ENCODE data around the gene MTFP1. TPM values are rescaled to one million over a fixed set of nuclear protein-coding genes. Genes with fewer than 3 reads are reported as not detected.

The MTFP1 gene
- total RNA-seq, 4 donors from 2014 or later = 5.2 to 13.3 (median 8.7) TPM

DNA sequence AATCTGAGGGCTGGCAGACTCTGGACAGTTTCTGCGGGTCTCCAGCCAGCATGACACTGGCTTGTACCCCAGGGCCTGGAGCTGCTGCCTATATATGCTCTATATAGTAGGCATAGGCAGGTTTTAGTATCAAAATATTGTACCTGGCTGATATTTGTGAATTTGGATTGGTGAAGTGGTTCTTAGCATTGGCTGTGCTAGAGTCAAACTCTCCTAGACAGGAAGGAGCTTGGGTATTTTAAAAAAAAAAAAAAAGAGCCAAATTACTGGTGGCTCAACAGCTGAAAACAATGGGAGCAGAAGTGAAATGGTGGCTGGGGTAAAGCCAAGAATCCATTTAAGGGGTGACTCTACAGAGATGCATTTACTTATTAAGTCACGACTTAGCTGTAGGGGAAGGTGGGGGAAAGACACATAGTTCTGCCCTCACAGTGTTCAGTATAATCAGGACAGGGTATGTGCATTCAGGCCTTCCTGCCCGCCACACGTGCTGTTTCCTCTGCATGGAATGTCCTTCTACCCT, 11.0 kb upstream of the MTFP1 start:
- WGBS, 2 donors = 81 to 83% methylated on average over 4 of the region's 4 CpGs
- intact Hi-C loops (cut with DNase I; ENCODE audit: low total_unique reads) = no loop called here
- H3K4me3 ChIP-seq (ENCODE audit: low read depth, poor library complexity, severe bottlenecking) = no peak overlapping the region
- no peak for DNase-seq (ENCODE audit: low spot score in 2 of 2)
- TF ChIP-seq POLR2A (IDR thresholded peaks at IDR 0.05) = no peak
- TF ChIP-seq, protein P1, sequence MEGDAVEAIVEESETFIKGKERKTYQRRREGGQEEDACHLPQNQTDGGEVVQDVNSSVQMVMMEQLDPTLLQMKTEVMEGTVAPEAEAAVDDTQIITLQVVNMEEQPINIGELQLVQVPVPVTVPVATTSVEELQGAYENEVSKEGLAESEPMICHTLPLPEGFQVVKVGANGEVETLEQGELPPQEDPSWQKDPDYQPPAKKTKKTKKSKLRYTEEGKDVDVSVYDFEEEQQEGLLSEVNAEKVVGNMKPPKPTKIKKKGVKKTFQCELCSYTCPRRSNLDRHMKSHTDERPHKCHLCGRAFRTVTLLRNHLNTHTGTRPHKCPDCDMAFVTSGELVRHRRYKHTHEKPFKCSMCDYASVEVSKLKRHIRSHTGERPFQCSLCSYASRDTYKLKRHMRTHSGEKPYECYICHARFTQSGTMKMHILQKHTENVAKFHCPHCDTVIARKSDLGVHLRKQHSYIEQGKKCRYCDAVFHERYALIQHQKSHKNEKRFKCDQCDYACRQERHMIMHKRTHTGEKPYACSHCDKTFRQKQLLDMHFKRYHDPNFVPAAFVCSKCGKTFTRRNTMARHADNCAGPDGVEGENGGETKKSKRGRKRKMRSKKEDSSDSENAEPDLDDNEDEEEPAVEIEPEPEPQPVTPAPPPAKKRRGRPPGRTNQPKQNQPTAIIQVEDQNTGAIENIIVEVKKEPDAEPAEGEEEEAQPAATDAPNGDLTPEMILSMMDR (IDR thresholded peaks at IDR 0.05) = no peak

DNA sequence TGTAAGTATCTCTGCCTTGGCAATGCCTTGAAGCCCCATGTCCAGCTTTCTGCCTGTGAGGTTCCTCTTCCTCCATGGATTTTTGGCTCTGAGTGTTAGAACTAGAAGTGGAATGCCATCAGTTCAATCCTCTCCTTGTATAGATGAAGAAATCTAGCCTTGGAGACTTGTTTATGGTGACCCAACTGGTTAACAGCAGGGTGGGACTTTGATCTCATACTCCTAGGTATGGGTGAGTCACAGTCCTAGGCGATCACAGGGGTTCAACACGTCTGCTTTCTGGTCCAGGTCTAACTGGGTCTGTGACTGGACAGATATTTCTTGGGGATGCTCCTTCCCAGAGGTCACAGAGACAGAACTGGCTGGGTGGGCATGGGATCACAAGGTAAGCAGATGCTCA, 9.2 kb upstream of the MTFP1 start:
- intact Hi-C loops (cut with DNase I; ENCODE audit: low total_unique reads) = no loop called here
- TF ChIP-seq POLR2A (IDR thresholded peaks at IDR 0.05) = no peak
- TF ChIP-seq, protein P1 (IDR thresholded peaks at IDR 0.05) = no peak
- H3K4me3 ChIP-seq (ENCODE audit: low read depth, poor library complexity, severe bottlenecking) = no peak overlapping the region
- no peak for DNase-seq (ENCODE audit: low spot score in 2 of 2)
- 62 to 63% methylated on average over 2 of the region's 2 CpGs for WGBS, 2 donors

DNA sequence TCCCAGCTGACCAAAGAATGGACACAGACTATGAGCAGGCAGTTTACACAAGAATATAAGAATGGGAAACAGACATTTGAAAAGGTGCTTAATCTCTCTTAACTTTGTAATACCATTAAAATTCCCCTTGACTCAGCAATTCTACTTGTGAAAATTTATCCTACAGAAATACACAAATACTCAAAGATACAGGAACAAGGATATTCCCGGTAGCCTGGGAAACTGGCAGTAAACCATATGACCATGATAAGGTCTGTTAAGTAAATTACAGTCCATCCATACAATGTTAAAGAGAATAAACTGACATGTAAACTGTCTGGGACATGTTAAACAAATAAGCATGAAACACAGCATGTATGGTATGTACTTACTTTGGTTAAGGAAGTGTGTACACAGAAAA, 8.7 kb upstream of the MTFP1 start:
- 94 to 95% methylated on average over 1 of the region's 1 CpG for WGBS, 2 donors
- H3K4me3 ChIP-seq (ENCODE audit: low read depth, poor library complexity, severe bottlenecking) = no peak overlapping the region
- no peak for DNase-seq (ENCODE audit: low spot score in 2 of 2)
- intact Hi-C loops (cut with DNase I; ENCODE audit: low total_unique reads) = no loop called here
- no peak for TF ChIP-seq POLR2A (IDR thresholded peaks at IDR 0.05)
- TF ChIP-seq, protein P1 (IDR thresholded peaks at IDR 0.05) = no peak

DNA sequence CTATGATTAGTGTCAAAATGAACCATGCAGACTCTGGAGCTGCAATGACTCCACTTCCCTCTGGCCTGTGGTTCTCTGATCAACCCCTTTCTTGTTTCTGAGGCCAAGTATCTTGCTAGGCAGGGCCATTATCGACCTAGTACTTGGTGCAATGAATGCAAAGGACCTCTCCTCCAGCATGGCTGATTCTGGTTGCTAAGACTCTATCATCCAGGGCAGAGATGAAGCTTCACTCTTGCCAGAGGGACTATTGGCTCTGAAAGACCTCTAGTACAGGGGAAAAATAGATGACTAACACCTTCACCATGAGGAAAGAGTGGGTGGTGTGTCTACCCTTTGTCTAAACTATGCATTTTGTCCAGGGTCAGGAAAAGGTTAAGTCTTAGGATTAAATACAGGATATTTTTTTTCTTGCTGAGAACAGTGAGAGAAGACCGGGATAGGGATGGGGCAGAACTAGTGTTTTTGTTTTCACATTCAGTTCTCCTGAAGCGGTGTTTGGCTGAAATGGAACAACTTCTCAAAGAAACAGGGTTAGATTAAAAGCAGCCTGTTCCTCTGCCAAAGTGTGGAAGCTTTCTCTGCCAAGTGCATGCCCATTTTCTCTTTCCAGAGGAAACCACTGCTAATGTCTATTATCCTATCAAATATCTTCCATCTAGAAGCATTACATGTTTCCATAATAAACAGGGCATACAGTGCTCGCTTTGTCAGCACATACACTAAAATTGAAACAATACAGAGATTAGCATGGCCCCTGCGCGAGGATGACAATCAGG, 5.0 kb upstream of the MTFP1 start:
- intact Hi-C loops (cut with DNase I; ENCODE audit: low total_unique reads) = loop anchor here (10.0 kb wide), 1 partner anchor 894 kb away; no protein-coding TSS in a partner anchor
- 51 to 73% methylated on average over 6 of the region's 6 CpGs for WGBS, 2 donors
- no peak overlapping the region for H3K4me3 ChIP-seq (ENCODE audit: low read depth, poor library complexity, severe bottlenecking)
- DNase-seq (ENCODE audit: low spot score in 2 of 2) = no peak
- no peak for TF ChIP-seq POLR2A (IDR thresholded peaks at IDR 0.05)
- TF ChIP-seq, protein P1 (IDR thresholded peaks at IDR 0.05) = no peak

DNA sequence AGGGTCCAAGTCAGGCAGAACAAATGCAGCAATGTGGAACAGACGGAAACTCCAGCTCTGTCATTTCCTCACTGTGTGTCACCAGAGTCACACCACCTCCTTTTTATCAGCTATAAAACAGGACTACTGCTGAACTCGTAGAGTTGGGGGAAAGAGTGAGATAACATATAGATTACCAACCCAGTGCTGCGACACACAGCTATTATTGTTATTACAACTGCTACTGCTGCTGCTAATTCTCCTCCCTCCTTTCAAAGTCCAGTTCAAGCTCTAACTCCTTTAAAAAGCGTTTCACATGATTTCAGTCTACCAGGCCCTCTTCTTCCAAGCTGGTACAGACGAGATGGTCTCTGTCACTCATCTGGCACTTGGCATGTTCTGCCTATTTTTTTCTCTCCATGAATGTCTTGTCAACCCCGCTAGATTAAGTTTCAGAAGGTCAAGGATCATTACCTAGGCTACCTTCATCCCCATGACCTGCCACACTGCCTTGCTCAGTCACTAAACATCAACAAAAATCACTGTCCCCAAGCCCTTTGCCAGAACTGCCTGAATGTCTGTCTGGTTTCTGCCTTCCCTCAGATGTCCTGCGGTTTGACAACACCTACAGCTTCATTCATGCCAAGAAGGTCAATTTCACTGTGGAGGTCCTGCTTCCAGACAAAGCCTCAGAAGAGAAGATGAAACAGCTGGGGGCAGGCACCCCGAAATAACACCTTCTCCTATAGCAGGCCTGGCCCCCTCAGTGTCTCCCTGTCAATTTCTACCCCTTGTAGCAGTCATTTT, 3.7 kb upstream of the MTFP1 start:
- TF ChIP-seq POLR2A (IDR thresholded peaks at IDR 0.05) = no peak
- TF ChIP-seq, protein P1 (IDR thresholded peaks at IDR 0.05) = no peak
- DNase-seq (ENCODE audit: low spot score in 2 of 2) = no peak
- intact Hi-C loops (cut with DNase I; ENCODE audit: low total_unique reads) = loop anchor here (10.0 kb wide), 1 partner anchor 893 kb away; no protein-coding TSS in a partner anchor
- H3K4me3 ChIP-seq (ENCODE audit: low read depth, poor library complexity, severe bottlenecking) = no peak overlapping the region
- WGBS, 2 donors = 69 to 83% methylated on average over 8 of the region's 8 CpGs

All from lower leg skin (tissue), 4 donors.